HG02763 (cell line): Measurements from ENCODE around the gene EHD2.
"Not testable (repeated sequence)": the region's sequence is repeated elsewhere in the genome, so short reads cannot be mapped to it uniquely, and the experiment has no call there.

Experiments used
- ATAC-seq: cut with Tn5 transposase; IDR thresholded peaks from one replicate; pipeline ENCODE4 v1.9.1; 2021; ENCODE audit warnings: mild to moderate bottlenecking, moderate library complexity; ENCODE audit not compliant: unreplicated experiment

Gene EHD2

DNA sequence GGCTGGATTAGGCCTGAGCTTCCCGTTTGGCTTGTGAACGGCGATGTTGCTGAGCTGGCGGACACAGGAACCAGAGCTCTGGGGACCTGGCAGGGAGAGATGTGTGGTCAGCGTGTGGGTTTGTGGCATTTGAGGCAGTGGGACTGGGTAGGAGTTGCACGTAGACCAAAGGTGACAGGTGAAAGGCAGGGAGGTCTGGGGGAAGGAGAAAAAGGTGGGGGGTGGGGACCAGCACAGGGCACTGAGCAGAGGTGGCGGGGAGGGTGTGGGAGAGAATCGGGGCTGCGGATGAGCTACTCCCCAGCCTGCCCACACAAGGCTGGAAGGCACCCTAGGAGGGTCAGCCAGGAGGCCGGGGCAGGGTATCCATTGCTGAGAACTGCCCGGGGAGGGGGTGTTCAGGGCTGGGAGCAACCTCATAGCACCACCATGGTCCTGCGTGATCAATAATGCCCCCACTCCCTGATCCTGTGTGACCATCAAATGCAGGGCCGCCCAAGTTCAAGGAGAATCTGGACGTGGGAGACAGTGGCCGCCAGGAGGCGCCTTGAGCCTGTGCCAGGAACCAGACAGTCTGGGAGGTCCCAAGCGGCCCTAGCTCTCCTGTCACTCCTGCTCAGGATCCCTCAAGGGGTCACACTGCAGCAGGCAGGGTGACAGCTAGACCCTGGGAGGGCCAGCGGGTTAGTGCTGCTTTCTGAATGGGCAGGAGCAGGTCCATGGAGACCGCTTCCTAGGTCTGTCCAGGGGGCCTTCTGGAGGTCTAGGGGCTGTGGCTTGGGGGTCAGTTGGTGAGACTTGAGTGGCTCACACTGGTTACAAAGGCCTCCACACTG, 52.5 kb downstream of the EHD2 start:
- no peak for ATAC-seq

DNA sequence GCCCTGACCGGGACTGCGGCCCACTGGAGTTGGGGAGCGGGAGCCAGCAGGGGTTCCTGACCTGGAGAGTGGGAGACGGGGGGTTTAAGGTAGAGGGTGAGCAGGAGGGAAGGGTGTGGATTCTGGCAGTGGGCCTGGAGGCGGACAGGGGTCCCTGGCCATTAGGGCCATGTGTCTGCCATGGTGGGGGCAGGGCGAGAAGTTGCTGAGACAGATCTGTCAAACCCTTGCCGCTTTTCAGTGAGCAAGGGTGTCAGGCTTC, 53.1 kb downstream of the EHD2 start:
- ATAC-seq = no peak

DNA sequence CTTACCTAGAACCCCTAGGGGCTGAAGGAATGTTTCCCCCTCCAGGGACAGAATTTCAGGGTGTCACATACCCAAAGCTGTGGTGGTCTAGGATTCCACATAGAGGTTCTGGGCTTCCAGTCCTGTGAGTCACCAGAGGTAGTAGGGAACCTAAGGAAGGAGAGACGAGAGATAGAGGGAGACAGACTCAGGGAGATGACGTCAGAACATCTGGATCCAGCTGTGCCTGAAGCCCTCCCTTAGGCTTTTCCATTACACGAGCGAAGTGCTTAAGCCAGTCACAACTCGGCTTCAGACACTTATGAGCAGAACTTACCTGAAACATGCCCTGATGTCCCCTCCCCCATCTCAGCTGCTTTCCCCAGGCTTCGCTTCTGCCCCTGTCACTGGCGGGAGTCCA, 53.4 kb downstream of the EHD2 start:
- no peak for ATAC-seq

DNA sequence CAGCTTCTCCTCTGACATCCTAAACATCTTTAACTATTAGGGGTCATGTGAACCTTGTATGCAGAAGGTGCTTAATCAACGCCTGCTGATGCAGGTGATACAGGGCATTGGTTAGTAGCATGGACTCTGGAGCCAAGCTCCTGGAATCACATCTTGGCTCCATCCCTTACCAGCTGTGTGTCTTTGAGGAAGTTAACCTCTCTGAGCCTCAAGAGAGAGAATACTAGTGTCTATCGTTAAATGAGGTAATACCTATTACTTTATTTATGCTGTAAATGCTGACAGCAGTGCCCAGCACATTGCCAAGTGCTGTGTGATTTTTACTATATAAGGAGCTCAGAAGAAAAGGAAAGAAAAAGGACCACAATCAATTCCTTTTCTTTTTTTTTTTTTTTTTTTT, 54.1 kb downstream of the EHD2 start:
- no peak for ATAC-seq

DNA sequence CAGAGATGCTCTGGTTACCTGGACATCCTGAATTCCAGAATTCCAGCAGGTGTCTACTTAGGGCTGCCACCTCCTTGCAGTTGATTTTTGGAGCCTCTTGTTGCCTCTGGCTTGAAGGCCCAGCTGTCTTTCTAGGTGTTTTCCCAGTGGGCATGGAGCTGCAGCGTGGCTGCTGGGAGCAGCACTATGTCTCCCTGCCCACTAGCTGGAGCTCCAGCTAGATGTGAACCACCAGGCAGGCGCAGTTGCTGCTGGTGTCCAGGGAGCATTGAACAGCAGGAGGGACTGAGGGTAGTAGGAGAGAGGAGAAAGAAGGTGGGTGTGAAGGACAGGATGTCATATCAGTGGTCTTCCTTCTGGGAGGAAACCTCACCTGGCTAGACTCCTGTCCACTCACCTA, 55.4 kb downstream of the EHD2 start:
- ATAC-seq = no peak

DNA sequence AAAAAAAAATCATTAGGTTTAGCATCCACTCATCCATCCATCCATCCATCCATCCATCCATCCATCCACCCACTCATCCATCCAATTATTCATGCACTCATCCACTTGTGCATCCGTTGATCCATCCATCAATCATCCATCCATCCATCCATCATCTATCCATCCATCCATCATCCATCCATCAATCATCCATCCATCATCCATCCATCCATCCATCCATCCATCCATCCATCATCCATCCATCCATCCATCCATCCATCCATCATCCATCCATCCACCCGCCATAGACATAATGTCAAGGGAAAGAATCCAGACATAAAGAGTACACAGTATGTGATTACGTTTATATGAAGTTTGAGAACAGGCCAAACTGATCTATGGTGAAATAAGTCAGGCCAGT, 56.3 kb downstream of the EHD2 start:
- ATAC-seq = no peak

DNA sequence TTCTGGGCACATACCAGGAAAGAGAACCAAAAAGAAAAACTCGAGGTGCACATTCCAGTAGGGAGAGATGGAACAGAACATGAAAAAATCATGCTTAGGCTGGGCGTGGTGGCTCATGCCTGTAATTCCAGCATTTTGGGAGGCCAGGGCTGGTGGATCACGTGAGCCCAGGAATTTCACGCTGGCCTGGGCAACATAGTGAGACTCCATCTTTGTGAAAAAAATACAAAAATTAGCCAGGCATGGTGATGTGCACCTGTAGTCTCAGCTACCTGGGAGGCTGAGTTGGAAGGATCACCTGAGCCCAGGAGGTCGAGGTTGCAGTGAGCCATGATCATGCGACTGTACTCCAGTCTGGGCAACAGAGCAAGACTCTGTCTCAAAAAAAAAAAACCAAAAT, 58.1 kb downstream of the EHD2 start:
- ATAC-seq = not testable (repeated sequence)

DNA sequence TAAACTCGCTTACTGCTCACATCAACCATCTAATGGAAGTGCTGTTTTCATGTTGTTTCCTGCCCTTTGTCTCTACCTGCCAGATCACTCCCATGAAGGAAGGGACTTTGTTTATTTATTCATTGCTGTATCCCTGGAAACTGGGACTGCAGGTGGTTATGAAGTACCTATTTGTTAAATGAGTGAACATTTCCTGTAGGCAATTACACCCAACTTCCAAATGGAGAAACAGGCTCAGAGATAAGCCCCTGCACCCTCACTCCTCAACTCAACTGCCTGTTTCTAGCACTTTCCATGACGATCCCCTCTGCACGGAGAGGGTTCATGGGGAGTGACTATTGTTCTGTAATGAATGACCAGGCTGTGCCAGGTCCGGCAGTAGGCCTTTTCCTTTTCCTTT, 63.3 kb downstream of the EHD2 start:
- ATAC-seq = no peak

DNA sequence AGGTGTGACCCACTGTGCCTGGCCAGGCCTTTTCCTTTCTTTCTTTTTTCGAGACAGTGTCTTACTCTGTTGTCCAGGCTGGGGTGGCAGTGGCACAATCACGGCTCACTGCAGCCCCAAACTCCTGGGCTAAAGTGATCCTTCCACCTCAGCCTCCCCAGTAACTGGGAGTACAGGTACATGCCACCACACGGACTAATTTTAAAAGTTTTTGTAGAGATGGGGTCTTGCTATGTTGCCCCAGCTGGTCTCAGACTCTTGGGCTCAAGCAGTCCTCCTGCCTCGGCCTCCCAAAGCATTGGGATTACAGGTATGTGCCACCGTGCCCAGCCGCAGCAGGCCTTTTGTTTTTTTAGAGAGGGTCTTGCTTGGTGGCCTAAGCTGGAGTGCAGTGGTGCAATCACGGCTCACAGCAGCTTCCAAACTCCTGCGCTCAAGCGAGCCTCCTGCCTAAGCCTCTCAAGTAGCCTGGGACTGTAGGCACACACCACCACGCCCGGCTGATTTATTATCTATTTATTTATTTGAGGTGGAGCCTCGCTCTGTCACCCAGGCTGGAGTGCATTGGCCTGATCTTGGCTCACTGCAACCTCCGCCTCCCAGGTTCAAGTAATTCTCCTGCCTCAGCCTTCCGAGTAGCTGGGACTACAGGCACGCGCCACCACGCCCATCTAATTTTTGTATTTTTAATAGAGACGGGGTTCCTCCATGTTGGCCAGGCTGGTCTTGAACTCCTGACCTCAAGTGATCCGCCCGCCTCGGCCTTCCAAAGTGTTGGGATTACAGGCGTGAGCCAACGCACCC, 64.2 kb downstream of the EHD2 start:
- ATAC-seq = not testable (repeated sequence)

DNA sequence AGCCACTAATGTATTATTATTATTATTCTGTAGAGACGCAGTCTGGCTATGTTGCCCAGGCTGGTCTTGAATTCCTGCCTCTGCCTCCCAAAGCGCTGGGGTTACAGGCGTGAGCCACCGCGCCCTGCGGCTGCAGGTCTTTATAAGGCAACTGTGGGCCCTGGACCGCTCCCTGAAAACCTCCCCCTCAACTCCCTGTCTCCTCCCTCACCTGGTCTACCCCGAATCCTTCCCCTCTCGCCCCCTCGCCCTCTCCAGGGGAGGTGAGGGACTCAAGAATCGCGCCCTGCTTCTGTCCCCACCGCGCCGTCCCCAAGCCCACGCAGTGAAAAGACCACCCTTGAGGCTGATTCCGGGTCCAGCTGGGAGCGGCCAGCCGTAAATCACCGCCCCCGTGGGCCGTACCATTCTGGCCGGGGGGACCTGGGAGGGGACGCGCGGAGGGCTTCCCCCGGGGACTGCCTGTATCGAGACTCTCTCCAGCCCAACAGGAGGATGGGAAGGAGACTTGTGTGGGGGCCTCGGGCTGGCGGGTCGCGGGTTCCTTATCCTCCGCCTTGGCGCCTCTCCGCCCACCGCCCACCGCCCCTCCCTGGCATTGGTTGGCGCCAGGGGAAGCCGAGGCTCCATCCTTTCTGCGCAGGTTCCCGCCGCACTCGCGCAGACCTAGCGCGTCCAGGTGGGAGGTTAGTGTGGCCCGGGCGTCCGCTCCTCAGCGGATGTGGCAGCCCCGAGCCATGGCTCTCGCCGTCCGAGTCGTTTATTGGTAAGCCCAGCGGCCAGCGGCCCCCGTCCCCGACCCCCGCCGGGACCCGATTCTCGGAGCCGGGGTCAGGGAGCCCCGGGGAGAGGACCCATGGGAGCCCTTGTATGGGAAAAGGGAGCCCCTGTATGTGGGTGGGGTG, 65.1 kb downstream of the EHD2 start, which contains the start of gene SELENOW:
TSS of gene SELENOW (plus strand) at position 655 of the 905 bp plus-strand sequence. CDS start at position 738, 83 bp downstream.
- peak; percentile 75 for ATAC-seq

DNA sequence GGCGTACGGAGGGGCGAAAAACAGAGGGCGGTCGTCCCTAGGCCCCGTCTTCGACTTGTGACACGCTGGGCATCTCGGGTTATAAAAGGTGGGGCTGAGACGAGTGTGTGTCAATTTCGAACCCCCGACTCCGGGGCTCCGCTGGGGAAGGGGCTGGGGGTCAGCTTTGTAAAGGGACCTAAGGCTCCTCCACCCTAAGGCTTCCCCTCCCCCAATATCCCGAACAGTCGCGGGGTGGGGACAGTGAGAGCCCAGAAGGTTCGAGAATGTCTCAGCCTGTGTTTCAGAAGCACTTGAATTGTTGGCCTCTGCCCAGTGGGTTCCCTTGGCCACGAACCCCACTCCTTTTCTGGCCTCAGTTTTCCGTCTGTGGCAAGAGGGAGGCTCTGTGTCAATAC, 65.7 kb downstream of the EHD2 start:
- no peak for ATAC-seq

DNA sequence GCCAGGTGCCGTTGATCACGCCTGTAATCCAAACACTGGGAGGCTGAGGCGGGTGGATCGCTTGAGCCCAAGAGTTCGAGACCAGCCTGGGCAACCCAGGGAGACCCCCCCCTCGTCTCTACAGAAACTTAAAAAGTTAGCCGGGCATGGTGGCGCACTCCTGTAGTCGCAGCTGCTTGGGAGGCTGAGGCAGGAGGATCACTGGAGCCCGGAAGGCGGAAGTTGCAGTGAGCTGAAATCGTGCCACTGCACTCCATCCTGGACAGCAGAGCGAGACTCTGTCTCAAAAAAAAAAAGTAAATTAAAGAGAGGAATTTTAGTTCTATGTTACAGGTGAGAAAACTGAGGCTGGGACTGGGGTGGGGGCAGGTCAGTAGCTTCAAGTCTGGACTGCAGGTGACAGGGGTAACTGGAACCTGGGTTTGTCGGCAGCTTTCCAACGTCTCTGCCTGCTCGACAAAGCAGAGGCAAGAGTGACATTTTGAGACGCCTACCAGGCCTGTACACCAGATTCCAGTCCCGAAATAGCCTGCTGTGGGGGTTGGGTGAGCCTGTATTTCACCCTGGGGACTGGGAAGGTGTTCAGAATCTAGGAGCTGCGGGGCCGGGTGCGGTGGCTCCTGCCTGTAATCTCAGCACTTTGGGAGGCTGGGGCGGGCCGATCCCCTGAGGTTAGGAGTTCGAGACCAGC, 66.4 kb downstream of the EHD2 start:
- ATAC-seq = no peak

DNA sequence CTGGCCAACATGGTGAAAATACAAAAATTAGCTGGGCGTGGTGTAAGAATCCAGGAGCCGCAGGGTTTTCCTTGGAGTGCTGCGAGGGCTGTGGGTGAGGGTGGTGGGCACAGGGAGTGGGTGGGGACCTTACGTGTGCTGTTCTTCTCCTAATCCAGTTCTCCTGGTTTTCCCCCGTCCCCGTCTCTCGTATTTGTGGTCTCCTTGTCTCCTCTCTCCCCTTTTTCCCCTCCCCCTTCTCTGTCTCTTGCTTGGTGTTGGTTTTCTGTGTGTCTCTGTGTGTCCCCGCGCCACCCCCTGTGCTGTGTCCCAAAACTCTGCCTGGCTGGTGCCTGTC, 67.0 kb downstream of the EHD2 start:
- no peak for ATAC-seq

DNA sequence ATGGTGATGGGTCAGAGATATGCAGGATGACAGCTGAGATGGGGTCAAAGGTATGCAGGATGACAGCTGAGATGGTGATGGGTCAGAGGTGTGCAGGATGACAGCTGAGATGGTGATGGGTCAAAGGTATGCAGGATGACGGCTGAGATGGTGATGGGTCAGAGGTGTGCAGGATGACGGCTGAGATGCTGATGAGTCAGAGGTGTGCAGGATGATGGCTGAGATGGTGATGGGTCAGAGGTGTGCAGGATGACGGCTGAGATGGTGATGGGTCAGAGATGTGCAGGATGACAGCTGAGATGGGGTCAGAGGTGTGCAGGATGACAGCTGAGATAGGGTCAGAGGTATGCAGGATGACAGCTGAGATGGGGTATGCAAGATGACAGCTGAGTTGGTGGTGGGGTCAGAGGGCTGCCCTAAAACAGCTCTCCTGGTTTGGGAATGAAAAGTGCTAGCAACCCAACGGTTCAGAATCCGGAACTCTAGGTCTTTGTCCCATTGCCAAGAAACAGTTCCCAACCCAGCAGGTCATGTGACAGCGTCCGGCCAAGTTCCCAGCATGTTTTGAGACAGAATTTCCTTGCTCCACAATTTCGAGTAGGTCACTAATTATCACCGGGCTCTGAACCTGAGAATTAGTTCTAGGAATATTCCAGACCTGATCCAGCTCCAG, 68.5 kb downstream of the EHD2 start:
- no peak for ATAC-seq

DNA sequence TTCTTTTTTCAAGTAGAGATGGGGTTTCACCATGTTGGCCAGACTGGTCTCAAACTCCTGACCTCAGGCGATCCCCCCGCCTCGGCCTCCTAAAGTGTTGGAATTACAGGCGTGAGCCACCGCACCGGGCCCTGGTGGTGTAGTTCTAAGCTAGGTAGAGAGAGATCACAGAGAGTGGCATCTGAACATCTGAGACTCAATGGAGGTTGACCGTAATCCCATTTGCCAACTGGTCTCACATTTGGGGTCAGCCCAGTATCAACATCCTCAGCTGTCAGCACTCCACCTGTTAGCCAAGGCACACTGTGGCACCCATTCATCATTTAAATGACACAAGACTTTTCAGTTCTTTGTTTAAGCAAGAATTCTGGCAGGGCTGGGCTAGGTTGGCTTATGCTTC, 73.3 kb downstream of the EHD2 start:
- ATAC-seq = no peak

DNA sequence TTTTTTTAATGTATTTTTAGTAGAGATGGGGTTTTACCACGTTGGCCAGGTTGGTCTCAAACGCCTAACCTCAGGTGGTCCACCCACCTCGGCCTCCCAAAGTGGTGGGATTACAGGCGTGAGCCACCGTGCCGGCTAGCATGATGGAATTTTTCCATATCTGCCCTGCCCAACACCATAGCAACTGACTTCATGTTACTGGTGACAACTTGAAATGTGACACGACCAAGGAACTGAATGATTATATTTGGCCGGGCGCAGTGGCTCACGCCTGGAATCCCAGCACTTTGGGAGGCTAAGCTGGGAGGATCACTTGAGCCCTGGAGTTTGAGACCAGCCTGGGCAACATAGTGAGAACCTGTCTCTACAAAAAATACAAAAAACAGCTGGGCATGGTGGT, 74.1 kb downstream of the EHD2 start:
- ATAC-seq = not testable (repeated sequence)

DNA sequence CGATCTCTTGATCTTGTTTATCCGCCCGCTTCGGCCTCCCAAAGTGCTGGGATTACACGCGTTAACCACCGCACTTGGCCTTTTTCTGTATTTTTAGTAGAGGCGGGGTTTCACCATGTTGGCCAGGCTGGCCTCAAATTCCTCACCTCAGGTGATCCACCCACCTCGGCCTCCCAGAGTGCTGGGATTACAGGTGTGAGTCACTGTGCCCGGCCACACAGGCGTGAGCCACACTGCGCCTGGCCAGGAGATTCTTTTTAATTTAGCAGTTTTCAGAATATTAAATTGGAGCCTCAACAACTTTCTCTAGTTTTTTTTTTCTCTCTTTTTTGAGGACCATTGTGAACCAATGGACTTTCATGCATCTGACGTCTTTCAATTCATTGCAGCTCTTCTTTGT, 76.6 kb downstream of the EHD2 start:
- not testable (repeated sequence) for ATAC-seq

DNA sequence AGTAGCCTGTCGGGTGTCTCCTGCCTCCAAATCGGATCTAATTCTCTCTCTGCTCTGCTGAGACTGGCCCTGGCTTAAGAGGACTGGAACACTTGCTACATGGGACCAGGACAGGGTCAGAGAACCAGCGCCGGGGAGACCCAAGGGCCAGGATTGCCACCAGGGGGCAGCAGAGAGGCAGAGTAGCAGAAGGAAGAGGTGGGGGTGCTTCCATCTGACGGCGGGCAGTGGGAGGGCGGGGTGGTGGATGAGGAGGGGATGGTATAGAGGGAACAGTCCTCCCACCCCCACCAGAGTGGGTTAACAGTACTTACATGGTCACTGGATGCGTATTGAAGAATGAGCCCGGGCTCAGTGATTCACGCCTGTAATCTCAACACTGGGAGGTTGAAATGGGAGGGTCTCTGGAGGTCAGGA, 77.2 kb downstream of the EHD2 start:
- no peak for ATAC-seq

DNA sequence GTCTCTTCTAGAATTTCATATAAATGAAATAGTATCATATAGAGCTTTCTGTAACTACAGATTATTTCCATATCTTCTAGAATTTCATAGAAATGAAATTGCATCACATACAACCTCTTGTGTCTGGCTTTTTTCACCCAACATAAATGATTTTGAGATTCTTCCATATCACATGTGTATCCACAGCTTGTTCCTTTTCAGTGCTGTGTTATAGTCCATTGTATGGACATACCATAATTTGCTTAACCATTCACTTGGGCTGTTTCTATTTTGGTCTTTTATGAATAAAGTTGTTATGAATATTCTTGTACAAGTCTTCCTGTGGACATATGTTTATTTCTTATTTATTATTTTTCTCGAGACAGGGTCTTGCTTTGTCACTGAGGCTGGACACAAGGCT, 79.4 kb downstream of the EHD2 start:
- no peak for ATAC-seq
